GM18520 (cell line): Measurements from ENCODE around the gene TAGAP.
"Not testable (repeated sequence)": the region's sequence is repeated elsewhere in the genome, so short reads cannot be mapped to it uniquely, and the experiment has no call there.

ENCODE experiments used
- ATAC-seq: cut with Tn5 transposase; IDR thresholded peaks from one replicate; pipeline ENCODE4 v1.9.1; 2021; ENCODE audit not compliant: unreplicated experiment

Gene TAGAP

GRCh38 chr6:159017757-159018559 is 26.8 kb downstream of the TAGAP start:
- no peak for ATAC-seq

- ATAC-seq, result no peak
These were observed 30.4 kb downstream of the TAGAP start for GRCh38 chr6:159014406-159014805.

DNA sequence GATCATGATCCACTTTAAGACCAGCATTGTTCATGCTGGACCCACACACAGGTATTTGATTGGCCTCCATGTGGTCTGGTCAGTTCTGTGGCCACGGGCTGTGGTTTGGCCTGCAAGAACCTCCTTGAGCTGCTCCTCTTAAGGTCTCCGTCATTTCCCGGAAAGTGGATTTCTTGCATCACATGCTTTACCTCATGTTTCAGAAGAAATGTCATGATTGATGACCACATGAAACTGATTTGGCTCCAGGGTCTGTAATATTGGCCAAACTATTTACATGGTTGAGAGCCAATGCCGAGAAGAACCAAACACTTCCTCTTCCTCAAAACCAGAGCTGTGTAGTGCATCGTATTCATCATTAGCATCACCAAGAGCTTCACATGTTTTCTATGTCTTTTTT is 31.6 kb downstream of the TAGAP start:
- ATAC-seq, result no peak

DNA sequence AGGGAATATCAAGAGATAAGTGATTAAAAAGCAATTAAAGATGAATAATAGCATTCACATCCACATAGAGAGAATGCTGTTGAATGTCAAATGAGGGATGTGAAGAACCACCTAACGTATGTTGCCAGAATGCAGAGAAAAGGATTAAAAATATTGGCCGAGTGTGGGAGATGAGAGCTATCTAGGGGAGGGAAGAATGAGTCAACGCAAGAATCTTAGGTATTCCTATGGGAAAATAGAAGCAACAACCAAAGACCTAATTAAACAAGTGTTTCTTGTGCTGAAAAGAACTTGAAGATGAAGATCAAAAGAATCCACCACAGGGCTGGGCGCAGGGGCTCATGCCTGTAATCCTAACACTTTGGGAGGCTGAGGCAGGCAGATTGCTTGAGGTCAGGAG is 32.6 kb downstream of the TAGAP start:
- no peak for ATAC-seq

GRCh38 chr6:159010037-159010612 is 34.7 kb downstream of the TAGAP start:
- ATAC-seq, result not testable (repeated sequence)

DNA sequence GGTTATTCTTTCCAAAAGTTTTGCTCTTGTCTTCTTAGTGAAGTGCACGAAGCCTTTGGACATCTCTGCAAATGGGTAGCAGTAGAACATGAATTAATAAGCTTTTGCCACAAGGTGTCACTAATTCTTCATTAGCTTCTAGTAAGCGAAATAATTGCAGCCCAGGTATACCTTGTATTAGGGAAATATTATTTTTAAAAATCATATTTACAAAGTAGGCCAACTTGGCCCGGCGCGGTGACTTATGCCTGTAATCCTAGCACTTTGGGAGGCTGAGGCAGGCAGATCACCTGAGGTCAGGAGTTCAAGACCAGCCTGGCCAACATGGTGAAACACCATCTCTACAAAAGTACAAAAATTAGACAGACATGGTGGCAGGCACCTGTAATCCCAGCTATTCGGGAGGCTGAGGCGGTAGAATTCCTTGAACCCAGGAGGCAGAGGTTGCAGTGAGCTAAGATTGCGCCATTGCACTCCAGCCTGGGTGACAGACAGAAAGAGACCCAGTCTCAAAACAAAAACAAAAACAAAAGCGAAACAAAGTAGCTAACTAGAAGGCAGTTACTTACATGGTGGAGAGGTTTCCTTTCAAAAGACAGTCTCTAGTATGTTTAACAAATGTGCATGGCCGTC is 36.0 kb downstream of the TAGAP start:
- peak; percentile 71 for ATAC-seq

- ATAC-seq, result no peak
These were observed 37.3 kb downstream of the TAGAP start for GRCh38 chr6:159007510-159007909.

- no peak for ATAC-seq
These were observed 39.4 kb downstream of the TAGAP start for GRCh38 chr6:159005436-159005835.

GRCh38 chr6:159004592-159004991 is 40.2 kb downstream of the TAGAP start:
- no peak for ATAC-seq

DNA sequence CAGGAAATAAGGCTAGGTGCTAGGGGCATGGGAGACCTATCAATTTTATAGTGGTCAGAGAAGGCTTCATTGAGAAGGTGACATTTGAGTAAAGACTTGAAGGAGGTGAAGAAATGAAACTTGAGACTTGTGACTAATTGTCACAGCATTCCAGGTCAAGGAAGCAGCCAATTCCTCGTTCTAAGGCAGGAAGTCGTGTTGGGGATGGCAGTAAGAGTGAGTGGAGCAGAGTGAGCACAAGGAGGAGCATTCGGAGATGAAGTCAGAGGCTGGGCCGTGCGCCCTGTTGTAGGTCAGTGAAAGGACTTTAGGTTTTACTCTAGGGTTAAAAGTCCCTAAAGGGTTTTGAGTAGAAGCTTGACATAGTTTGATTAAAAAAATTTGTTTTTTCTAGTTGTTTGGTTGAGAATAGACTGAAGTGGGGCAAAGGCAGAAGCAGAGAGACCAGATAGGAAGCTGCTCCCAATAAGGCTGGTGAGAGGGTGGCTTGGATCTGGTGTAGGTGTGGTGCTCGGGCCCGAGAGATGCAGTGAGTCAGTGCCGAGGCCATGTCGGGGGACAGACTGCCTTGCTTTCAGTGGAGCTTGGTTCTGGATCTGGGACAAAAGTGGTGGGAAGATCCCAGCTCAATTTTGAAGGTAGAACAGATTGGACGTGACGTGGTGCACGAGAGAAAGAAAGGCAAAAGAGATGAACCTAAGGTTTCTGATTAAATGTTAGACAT is 42.2 kb downstream of the TAGAP start:
- ATAC-seq, result no peak

DNA sequence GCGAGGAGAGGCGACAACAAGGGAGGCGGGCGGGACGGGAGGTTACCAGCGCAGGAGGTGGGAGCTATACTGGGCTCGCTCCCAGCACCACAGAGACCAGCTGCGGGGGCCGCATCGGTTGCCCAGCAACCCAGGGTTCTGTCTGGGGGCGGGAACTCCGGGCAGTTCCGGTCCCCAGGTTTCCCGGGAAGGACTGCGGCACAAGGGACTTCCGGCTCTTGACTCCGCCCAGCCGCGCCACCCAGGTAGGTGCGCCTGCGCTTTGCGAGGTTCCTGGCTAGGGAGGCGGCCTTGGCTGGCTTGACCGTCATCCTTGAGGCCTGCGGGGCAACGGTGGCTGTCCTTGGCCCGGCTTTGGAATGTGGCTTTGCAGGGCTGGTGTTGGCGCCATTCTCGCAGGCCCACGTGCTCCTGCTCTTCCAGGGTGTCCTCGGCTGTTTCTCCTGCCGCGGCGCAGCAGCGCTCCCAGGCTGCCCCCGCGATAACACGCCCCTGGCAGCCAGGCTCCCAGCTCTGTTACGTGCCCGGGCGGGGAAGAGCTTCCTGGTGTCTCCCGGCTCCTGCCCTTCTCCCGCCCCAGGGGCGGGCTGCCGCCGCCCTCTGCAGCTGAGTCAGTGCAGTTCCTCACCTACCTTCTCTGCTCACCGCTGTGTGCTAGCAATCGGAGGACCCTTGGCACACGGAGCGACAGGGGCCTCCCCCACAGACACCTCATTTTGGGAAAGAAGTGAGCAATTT is 45.0 kb downstream of the TAGAP start, which contains the start of gene RSPH3:
RSPH3 (minus strand) TSS at position 537 of the 738 bp plus-strand sequence. CDS start 652 bp downstream, outside the sequence.
- peak; percentile 84 for ATAC-seq

- ATAC-seq, result peak; percentile 10
These were observed 45.6 kb downstream of the TAGAP start for GRCh38 chr6:158999154-158999665.

GRCh38 chr6:158996856-158997255 is 47.9 kb downstream of the TAGAP start:
- ATAC-seq, result no peak

- no peak for ATAC-seq
These were observed 51.2 kb downstream of the TAGAP start for GRCh38 chr6:158993639-158994038.

- ATAC-seq, result no peak
These were observed 53.6 kb downstream of the TAGAP start for GRCh38 chr6:158991017-158991723.

- ATAC-seq, result not testable (repeated sequence)
These were observed 55.1 kb downstream of the TAGAP start for GRCh38 chr6:158989711-158990110.

- ATAC-seq, result no peak
These were observed 56.3 kb downstream of the TAGAP start for GRCh38 chr6:158988477-158988876.

- no peak for ATAC-seq
These were observed 57.1 kb downstream of the TAGAP start for GRCh38 chr6:158987657-158988056.
